Measurements from ENCODE around the gene ABCA3.

- TF ChIP-seq CTCF (IDR thresholded peaks at IDR 0.05) (no peak), POLR2A (IDR thresholded peaks at IDR 0.05) (no peak), EP300 (IDR thresholded peaks at IDR 0.05) (no peak)
Measured at GRCh38 chr16:2244301-2244700, 96.2 kb downstream of the ABCA3 start.

All from tibial nerve (tissue), 4 donors.